Natural killer cell (primary cell): ENCODE results near the gene SYNJ2. TPM values are rescaled to one million over a fixed set of nuclear protein-coding genes. Genes with fewer than 3 reads are reported as not detected.

ENCODE experiments used
- ATAC-seq, 3 donors: fragments of 150-1000 bp in 2 of 3; fragments of 200-7000 bp in 1 of 3; cut with Tn5 transposase; 1 replicate in 1 of 3; 2 replicates in 2 of 3; pipeline ENCODE4 v1.10.0; 2021; ENCODE audit warnings: mild to moderate bottlenecking in 2 of 3, moderate library complexity in 2 of 3
- DNase-seq, 2 donors: peaks; one replicate each; pipeline versions ENCODE4 v3.0.0 to v3.0.0-alpha.2; 2013 to 2021; ENCODE audit warnings: mixed read lengths in 1 of 2
- H3K27ac ChIP-seq: one replicate; pipeline ENCODE4 v1.5.1; 2013; ENCODE audit warnings: mild to moderate bottlenecking, low read length
- H3K27me3 ChIP-seq: one replicate; pipeline ENCODE4 v1.6.1; 2013; ENCODE audit warnings: low read length; ENCODE audit not compliant: control insufficient read depth, insufficient read depth
- H3K36me3 ChIP-seq: one replicate; pipeline ENCODE4 v1.6.1; 2013; ENCODE audit warnings: low read length; ENCODE audit not compliant: control insufficient read depth, insufficient read depth
- H3K4me1 ChIP-seq: one replicate; pipeline ENCODE4 v1.6.1; 2013; ENCODE audit warnings: low read length; ENCODE audit not compliant: control insufficient read depth, insufficient read depth
- H3K4me3 ChIP-seq: one replicate; pipeline ENCODE4 v1.5.1; 2013; ENCODE audit warnings: low read length
- H3K9me3 ChIP-seq: one replicate; pipeline ENCODE4 v1.6.1; 2013; ENCODE audit warnings: low read length; ENCODE audit not compliant: control insufficient read depth, insufficient read depth
- H3K27ac Mint-ChIP-seq, 2 donors: one replicate each; pipeline ENCODE4 v1.8.0; 2022; ENCODE audit warnings: mild to moderate bottlenecking in 2 of 2, mixed read lengths in 2 of 2, moderate library complexity in 1 of 2
- H3K27me3 Mint-ChIP-seq, 2 donors: one replicate each; pipeline ENCODE4 v1.8.0; 2022; ENCODE audit warnings: low read depth in 2 of 2, mixed read lengths in 2 of 2
- H3K36me3 Mint-ChIP-seq: one replicate; pipeline ENCODE4 v1.8.0; 2022; ENCODE audit warnings: mixed read lengths
- H3K4me1 Mint-ChIP-seq, 2 donors: one replicate each; pipeline ENCODE4 v1.8.0; 2022; ENCODE audit warnings: mixed read lengths in 2 of 2
- H3K4me3 Mint-ChIP-seq: one replicate; pipeline ENCODE4 v1.8.0; 2022; ENCODE audit warnings: mild to moderate bottlenecking, moderate library complexity, mixed read lengths
- H3K9me3 Mint-ChIP-seq, 2 donors: one replicate each; pipeline ENCODE4 v1.8.0; 2022; ENCODE audit warnings: mixed read lengths in 2 of 2
- CTCF ChIP-seq: fragments of 200-600 bp; IDR thresholded peaks from one replicate; pipeline ENCODE4 v1.8.0; 2022; ENCODE audit warnings: antibody characterized with exemption
- WGBS: methylation state at CpG from one replicate; pipeline ENCODE4 v1.1.7; 2013; ENCODE audit warnings: missing lambda C conversion rate; ENCODE audit not compliant: insufficient coverage; 5-methylcytosine and 5-hydroxymethylcytosine counted together
- intact Hi-C: fragments of 100-400 bp; cut with micrococcal nuclease; formaldehyde crosslinking; loops from one replicate; pipeline ENCODE4 v1.14.2; 2022
- total RNA-seq, 4 donors: library from RNA; stranded (reverse); fragments of 120-200 nt in 1 of 4; gene quantifications; one replicate each; pipeline versions ENCODE4 v1.2.3 to v1.2.4, GENCODE V29; 2013 to 2022

SYNJ2 gene
- total RNA-seq, 3 donors from 2014 or later (not counting 1 experiment from before 2014, with no cell fraction given): 24.4 to 47.0 (median 28.0) TPM

DNA sequence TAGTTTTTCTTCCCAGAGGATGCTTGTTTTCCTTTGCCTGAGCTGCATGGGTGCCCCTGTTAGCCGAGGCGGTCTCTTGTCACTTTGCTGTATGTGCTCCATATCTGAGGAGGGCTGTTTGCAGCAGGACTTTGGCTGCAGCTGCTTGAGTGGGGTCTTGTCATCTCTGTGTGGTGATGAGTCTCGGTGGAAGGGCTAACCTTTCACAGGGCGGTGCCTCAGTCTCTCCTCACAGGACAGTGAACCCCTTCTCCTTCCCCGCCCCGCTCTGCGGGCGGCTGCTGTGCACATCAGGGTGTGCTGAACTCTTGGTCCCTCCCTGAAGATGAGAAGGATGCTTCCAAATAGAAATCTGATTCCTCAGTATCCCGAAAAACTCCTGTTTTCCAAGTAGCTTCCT is 75.1 kb downstream of the SYNJ2 start:
- ATAC-seq: no peak
- Histone ChIP-seq H3K27me3 (no peaks in the 10 kb centered on the region), H3K9me3 (no peaks in the 10 kb centered on the region), H3K36me3 (no peaks in the 10 kb centered on the region), H3K4me1 (peaks cover 15% of the 10 kb centered on the region), H3K4me3 (no peak overlapping the region), H3K27ac (no peak overlapping the region)
- peaks cover 0 to 15% of the 10 kb centered on the region in 2 donors for H3K4me1 Mint-ChIP-seq
- TF ChIP-seq CTCF: no peak
- no peaks in the 10 kb centered on the region for H3K27me3 Mint-ChIP-seq
- intact Hi-C loops: no loop called here
- 93% methylated on average over 9 of the region's 9 CpGs for WGBS
- H3K27ac Mint-ChIP-seq: no peak overlapping the region
- no peak for DNase-seq
- no peak overlapping the region for H3K4me3 Mint-ChIP-seq
- H3K9me3 Mint-ChIP-seq: no peaks in the 10 kb centered on the region
- no peaks in the 10 kb centered on the region for H3K36me3 Mint-ChIP-seq

- H3K4me1 ChIP-seq: peaks cover 15% of the 10 kb centered on the region
- 85% methylated on average over 20 of the region's 21 CpGs for WGBS
- peak in 2 of 3 donors; percentile 15 to 17 for ATAC-seq
- Mint-ChIP-seq H3K36me3 (no peaks in the 10 kb centered on the region), H3K4me3 (no peak overlapping the region), H3K4me1 (peaks cover 0 to 15% of the 10 kb centered on the region in 2 donors), H3K27me3 (no peaks in the 10 kb centered on the region), H3K27ac (no peak overlapping the region), H3K9me3 (no peaks in the 10 kb centered on the region)
- no peak overlapping the region for H3K4me3 ChIP-seq
- DNase-seq: peak in 1 of 2 donors; percentile 14
- H3K27me3 ChIP-seq: no peaks in the 10 kb centered on the region
- intact Hi-C loops: no loop called here
- no peak overlapping the region for H3K27ac ChIP-seq
- H3K36me3 ChIP-seq: no peaks in the 10 kb centered on the region
- no peaks in the 10 kb centered on the region for H3K9me3 ChIP-seq
- no peak for TF ChIP-seq CTCF
Observed at GRCh38 chr6:158057213-158057987, 75.7 kb downstream of the SYNJ2 start.

DNA sequence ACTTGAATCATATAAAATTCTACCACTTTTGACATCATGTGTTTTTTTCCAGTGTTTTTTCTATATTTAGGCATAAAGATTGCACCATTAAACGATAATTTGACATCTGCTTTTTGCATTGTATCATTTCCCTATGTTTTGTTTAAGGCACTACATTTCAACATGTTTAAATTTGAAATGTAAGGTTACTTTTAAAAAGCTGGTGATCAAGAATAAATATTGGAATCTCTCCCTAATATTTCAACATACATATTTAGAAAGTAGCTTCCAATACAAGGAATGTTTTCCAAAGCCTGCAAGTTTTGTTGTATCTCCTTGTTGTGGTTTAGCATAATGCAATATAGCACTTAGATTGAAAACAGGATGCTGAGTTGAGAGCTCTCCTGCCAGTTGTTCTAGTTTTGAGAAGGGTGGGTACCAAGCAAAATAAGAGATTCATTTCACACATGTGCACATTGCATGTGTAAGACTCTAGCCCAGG is 76.5 kb downstream of the SYNJ2 start:
- H3K4me3 Mint-ChIP-seq: no peak overlapping the region

More for the DNA sequence above, 76.5 kb downstream of the SYNJ2 start:
- intact Hi-C loops: no loop called here
- no CpG with 5 or more reads among the region's 1 CpG for WGBS
- Histone ChIP-seq H3K9me3 (no peaks in the 10 kb centered on the region), H3K4me3 (no peak overlapping the region), H3K4me1 (peaks cover 15% of the 10 kb centered on the region), H3K36me3 (no peaks in the 10 kb centered on the region), H3K27ac (no peak overlapping the region), H3K27me3 (no peaks in the 10 kb centered on the region)
- DNase-seq (no peak), ATAC-seq (no peak)
- Mint-ChIP-seq H3K9me3 (no peaks in the 10 kb centered on the region), H3K27me3 (no peaks in the 10 kb centered on the region), H3K36me3 (no peaks in the 10 kb centered on the region), H3K4me1 (peaks cover 0 to 15% of the 10 kb centered on the region in 2 donors), H3K27ac (no peak overlapping the region)
- TF ChIP-seq CTCF: no peak
